HCT116 (cell line): ENCODE data around the gene GPR146. TPM values are rescaled to one million over a fixed set of nuclear protein-coding genes. Genes with fewer than 3 reads are reported as not detected.

ENCODE experiments used
- ATAC-seq: fragments of 200-7000 bp; cut with Tn5 transposase; 2 replicates; pipeline ENCODE4 v1.9.1; 2020; ENCODE audit warnings: mild to moderate bottlenecking, moderate library complexity
- BruUV-seq: library from RNA; stranded (reverse); fragments of 400-500 nt; replicated peaks from 2 replicates; lab custom pipeline; 2021; lab: Mats Ljungman, UMichigan
- CTCF ChIA-PET: fragments of 300-600 bp; sonication (Branson Sonifier 250); formaldehyde crosslinking; loops from one replicate; lab custom pipeline; 2021; ENCODE audit warnings: antibody characterized with exemption; lab: Charles Lee
- POLR2A ChIA-PET: fragments of 300-600, 350-600 bp; sonication (Branson Sonifier 250); formaldehyde crosslinking; loops from one replicate; lab custom pipeline; 2021; ENCODE audit warnings: antibody characterized with exemption; lab: Charles Lee
- RAD21 ChIA-PET, 2 experiments: fragments of 300-600 bp; sonication (Branson Sonifier 250); formaldehyde crosslinking; loops; one replicate each; lab custom pipeline; 2023; ENCODE audit warnings: low total read pairs in 2 of 2; ENCODE audit not compliant: uncharacterized antibody in 2 of 2, unreplicated experiment in 2 of 2, low non-redundant PET in 1 of 2; lab: Charles Lee
- DNase-seq: peaks from one replicate; pipeline ENCODE4 v3.0.0-alpha.2; 2010; ENCODE audit warnings: low read depth, low spot score
- H2AFZ ChIP-seq: fragments of 200-600 bp; shearing (Covaris generic), sonication (generic); 2 replicates; pipeline ENCODE4 v1.6.1; 2017; ENCODE audit warnings: low read depth, mixed run types, mixed read lengths, antibody characterized with exemption, low read length; ENCODE audit not compliant: poor library complexity, severe bottlenecking
- H3K27ac ChIP-seq: 2 replicates; pipeline ENCODE4 v1.5.1; 2012; ENCODE audit warnings: low read depth, low read length
- H3K27me3 ChIP-seq: fragments of 200-600 bp; sonication (generic); 2 replicates; pipeline ENCODE4 v1.6.1; 2016; ENCODE audit warnings: mixed run types, low read length, mixed read lengths; ENCODE audit not compliant: insufficient read depth
- H3K36me3 ChIP-seq, 2 experiments: fragments of 200-500 bp in 1 of 2; fragments of 200-600 bp in 1 of 2; sonication (Bioruptor generic) in 1 of 2; sonication (generic) in 1 of 2; 2 replicates each; pipeline versions ENCODE4 v1.5.1 to v1.6.1; 2014 to 2016; ENCODE audit warnings: low read length in 2 of 2, inconsistent platforms in 1 of 2, mixed read lengths in 1 of 2, mixed run types in 1 of 2; ENCODE audit not compliant: insufficient read depth in 2 of 2, control insufficient read depth in 1 of 2
- H3K4me1 ChIP-seq, 2 experiments: fragments of 200-600 bp in 1 of 2; sonication (generic) in 1 of 2; 2 replicates each; pipeline versions ENCODE4 v1.5.1 to v1.6.1; 2012 to 2017; ENCODE audit warnings: low read length in 2 of 2, inconsistent platforms in 1 of 2, mild to moderate bottlenecking in 1 of 2, mixed read lengths in 1 of 2, mixed run types in 1 of 2, moderate library complexity in 1 of 2; ENCODE audit not compliant: insufficient read depth in 2 of 2, control insufficient read depth in 1 of 2
- H3K4me2 ChIP-seq: fragments of 200-600 bp; sonication (generic); 2 replicates; pipeline ENCODE4 v1.6.1; 2017; ENCODE audit warnings: mixed run types, low read length, mixed read lengths
- H3K4me3 ChIP-seq, 2 experiments: fragments of 200-600 bp in 1 of 2; sonication (generic) in 1 of 2; replicated peaks in 1 of 2; 2 replicates each; pipeline ENCODE4 v1.5.1; 2011 to 2016; ENCODE audit warnings: low read length in 2 of 2, control low read depth in 1 of 2, low read depth in 1 of 2, mild to moderate bottlenecking in 1 of 2, mixed read lengths in 1 of 2, mixed run types in 1 of 2
- H3K79me2 ChIP-seq: fragments of 200-600 bp; sonication (generic); 2 replicates; pipeline ENCODE4 v1.6.1; 2017; ENCODE audit warnings: mild to moderate bottlenecking, mixed run types, low read length, moderate library complexity, mixed read lengths; ENCODE audit not compliant: insufficient read depth
- H3K9ac ChIP-seq: fragments of 200-600 bp; sonication (generic); 2 replicates; pipeline ENCODE4 v1.6.1; 2016; ENCODE audit warnings: low read length, mixed read lengths
- H3K9me2 ChIP-seq: fragments of 200-600 bp; sonication (generic), shearing (Covaris generic); 2 replicates; pipeline ENCODE4 v1.6.1; 2017; ENCODE audit warnings: mixed run types, mild to moderate bottlenecking, moderate library complexity; ENCODE audit not compliant: insufficient read depth
- H3K9me3 ChIP-seq, 2 experiments: fragments of 200-500 bp in 1 of 2; fragments of 200-600 bp in 1 of 2; sonication (Bioruptor generic) in 1 of 2; sonication (generic) in 1 of 2; 2 replicates each; pipeline ENCODE4 v1.6.1; 2014 to 2017; ENCODE audit warnings: low read length in 2 of 2, mixed read lengths in 2 of 2, inconsistent platforms in 1 of 2, low read depth in 1 of 2, mild to moderate bottlenecking in 1 of 2, mixed run types in 1 of 2, moderate library complexity in 1 of 2; ENCODE audit not compliant: control insufficient read depth in 1 of 2, insufficient read depth in 1 of 2
- H4K20me1 ChIP-seq: fragments of 200-600 bp; sonication (generic), shearing (Covaris generic); 2 replicates; pipeline ENCODE4 v1.6.1; 2017; ENCODE audit warnings: mixed run types, mild to moderate bottlenecking, moderate library complexity; ENCODE audit not compliant: insufficient read depth
- CEBPB ChIP-seq: IDR thresholded peaks from 2 replicates; pipeline ENCODE4 v1.6.1; 2012; ENCODE audit warnings: low read depth
- POLR2A ChIP-seq: IDR thresholded peaks from 2 replicates; pipeline ENCODE4 v1.7.0; 2011; ENCODE audit warnings: borderline replicate concordance; ENCODE audit not compliant: insufficient read depth, insufficient read length; ENCODE audit errors: extremely low read depth
- RAD21 ChIP-seq: IDR thresholded peaks from 2 replicates; pipeline ENCODE4 v1.6.1; 2012; ENCODE audit warnings: low read depth, mild to moderate bottlenecking
- REST ChIP-seq: IDR thresholded peaks from 2 replicates; pipeline ENCODE4 v1.6.1; 2012; ENCODE audit warnings: low read depth
- SRF ChIP-seq: IDR thresholded peaks from 2 replicates; pipeline ENCODE4 v1.6.1; 2012; ENCODE audit warnings: low read depth
- TCF7L2 ChIP-seq: IDR thresholded peaks from 2 replicates; pipeline ENCODE4 v1.7.0; 2011; ENCODE audit warnings: borderline replicate concordance, inconsistent platforms; ENCODE audit not compliant: insufficient read depth, insufficient read length; ENCODE audit errors: extremely low read depth
- YY1 ChIP-seq: IDR thresholded peaks from 2 replicates; pipeline ENCODE4 v1.6.1; 2011; ENCODE audit warnings: low read length, low read depth, moderate library complexity, mild to moderate bottlenecking; ENCODE audit not compliant: insufficient replicate concordance; ENCODE audit errors: extremely low read depth
- ZBTB33 ChIP-seq: IDR thresholded peaks from 2 replicates; pipeline ENCODE4 v1.6.1; 2011; ENCODE audit warnings: mild to moderate bottlenecking, low read length, moderate library complexity; ENCODE audit not compliant: insufficient replicate concordance; ENCODE audit errors: extremely low read depth
- intact Hi-C: fragments of 100-400 bp; cut with micrococcal nuclease; formaldehyde crosslinking; loops from 2 replicates; pipeline ENCODE4 v1.10.0; 2022
- total RNA-seq: library from RNA; stranded (reverse); gene quantifications from one replicate; pipeline ENCODE4 v1.2.1, GENCODE V29; 2021; ENCODE audit not compliant: unreplicated experiment
- TF ChIP-seq, protein P1 (sequence below): IDR thresholded peaks from 2 replicates; pipeline ENCODE4 v1.6.1; 2012

Gene GPR146
- total RNA-seq, 1 experiment from 2014 or later = 2.4 TPM

GRCh38 chr7:1049006-1049741 lies 4.8 kb downstream of the GPR146 start:
- DNase-seq (no peak), ATAC-seq (no peak)
- BruUV-seq = no TSS peak
- no peak overlapping the region for H3K4me2 ChIP-seq
- H3K4me1 ChIP-seq = peaks cover 4 to 11% of the 10 kb centered on the region in 2 experiments; a peak in 3 of 4 replicates
- peaks cover 6% of the 10 kb centered on the region; the same call in 1 of the 2 replicates for H3K79me2 ChIP-seq
- TF ChIP-seq POLR2A (no peak), YY1 (no peak), RAD21 (no peak), ZBTB33 (no peak)
- TF ChIP-seq, protein P1, sequence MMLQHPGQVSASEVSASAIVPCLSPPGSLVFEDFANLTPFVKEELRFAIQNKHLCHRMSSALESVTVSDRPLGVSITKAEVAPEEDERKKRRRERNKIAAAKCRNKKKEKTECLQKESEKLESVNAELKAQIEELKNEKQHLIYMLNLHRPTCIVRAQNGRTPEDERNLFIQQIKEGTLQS = no peak
- no peak overlapping the region for H2AFZ ChIP-seq
- ChIA-PET CTCF (no interaction called here), POLR2A (no interaction called here), RAD21 (no interaction called here)
- H3K27ac ChIP-seq = no peak overlapping the region
- no peaks in the 10 kb centered on the region for H3K27me3 ChIP-seq
- H3K4me3 ChIP-seq = no peak overlapping the region
- H4K20me1 ChIP-seq = no peaks in the 10 kb centered on the region
- H3K9ac ChIP-seq = no peak overlapping the region
- H3K36me3 ChIP-seq = no peaks in the 10 kb centered on the region
- intact Hi-C loops = no loop called here
- no peaks in the 10 kb centered on the region for H3K9me3 ChIP-seq
- H3K9me2 ChIP-seq = no peaks in the 10 kb centered on the region

DNA sequence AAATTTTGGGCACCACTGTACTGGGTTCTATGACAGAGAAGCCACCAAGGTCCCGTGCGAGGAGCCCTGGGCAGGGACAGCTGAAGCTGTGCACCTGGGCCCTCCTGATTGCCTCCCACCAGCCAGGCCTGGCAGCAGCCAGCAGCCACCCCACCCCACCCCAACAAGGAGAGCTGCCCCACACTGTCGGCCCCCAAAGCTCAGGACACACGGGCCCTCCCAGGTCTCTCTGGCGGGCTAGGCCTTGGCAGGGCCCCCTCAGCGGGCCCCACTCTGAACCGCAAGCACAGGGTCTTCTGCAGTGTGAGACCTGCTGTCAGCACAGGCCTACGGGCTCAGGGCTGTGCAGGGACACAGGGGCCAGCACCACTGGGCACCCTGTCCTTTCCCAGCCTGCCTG lies 5.5 kb downstream of the GPR146 start:
- intact Hi-C loops = no loop called here
- Histone ChIP-seq H3K9me2 (no peaks in the 10 kb centered on the region), H3K9me3 (no peaks in the 10 kb centered on the region), H3K36me3 (no peaks in the 10 kb centered on the region), H3K27ac (no peak overlapping the region), H2AFZ (no peak overlapping the region), H3K4me1 (peaks cover 4 to 7% of the 10 kb centered on the region in 2 experiments; a peak in 3 of 4 replicates), H3K79me2 (peaks cover 6% of the 10 kb centered on the region; the same call in 1 of the 2 replicates), H3K9ac (no peak overlapping the region), H3K4me3 (no peak overlapping the region), H3K4me2 (no peak overlapping the region), H3K27me3 (no peaks in the 10 kb centered on the region), H4K20me1 (no peaks in the 10 kb centered on the region)
- no peak for DNase-seq
- BruUV-seq = no TSS peak
- no peak for ATAC-seq
- RAD21 ChIA-PET = no interaction called here
- CTCF ChIA-PET = no interaction called here
- POLR2A ChIA-PET = no interaction called here
- TF ChIP-seq, protein P1 = no peak
- TF ChIP-seq SRF (no peak), REST (no peak), TCF7L2 (no peak), CEBPB (no peak), YY1 (no peak)
